ENCODE measurements around the gene CLDN34.

Gene CLDN34

DNA sequence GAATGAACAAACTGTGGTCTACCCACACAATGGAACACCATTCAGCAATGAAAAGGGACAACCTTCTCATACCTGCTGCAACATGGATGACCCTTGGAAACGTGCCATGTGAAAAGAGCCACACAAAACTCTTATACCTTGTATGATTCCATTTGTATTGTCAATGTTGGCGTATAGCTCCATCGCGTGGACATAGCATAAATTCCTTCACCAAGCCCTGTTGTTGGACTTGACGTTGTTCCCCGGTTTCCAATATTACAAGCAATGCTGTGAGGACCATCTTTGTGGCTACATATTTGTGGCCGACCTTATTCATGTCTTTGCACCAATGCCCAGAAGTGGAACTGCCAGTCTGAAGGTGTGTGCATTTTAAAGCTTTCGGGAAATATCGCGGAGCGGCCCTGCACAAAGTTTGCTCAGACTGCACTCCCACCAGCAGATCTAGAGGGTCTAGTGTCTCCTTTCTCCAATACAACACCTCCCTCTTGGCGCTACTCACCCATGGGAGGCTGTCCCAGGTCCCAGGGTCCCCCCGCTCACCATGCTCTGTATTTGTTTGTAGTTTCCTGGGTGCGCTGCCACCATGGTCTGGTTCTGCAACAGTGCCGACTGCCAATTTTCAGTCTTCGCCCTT, at the start of gene CLDN34:
TSS of gene CLDN34 (plus strand) at position 584 of the 634 bp plus-strand sequence. CDS start at position 584, 0 bp downstream.
- no peak for DNase-seq (ENCODE audit: low read depth)

GRCh38 chrX:9917861-9918260, 49.3 kb upstream of the CLDN34 start:
- no peak for DNase-seq (ENCODE audit: low read depth)

GRCh38 chrX:9919632-9920172, 47.5 kb upstream of the CLDN34 start:
- no peak for DNase-seq (ENCODE audit: low read depth)

- DNase-seq (ENCODE audit: low read depth): no peak
These were observed 45.8 kb upstream of the CLDN34 start for GRCh38 chrX:9921407-9921806.

DNA sequence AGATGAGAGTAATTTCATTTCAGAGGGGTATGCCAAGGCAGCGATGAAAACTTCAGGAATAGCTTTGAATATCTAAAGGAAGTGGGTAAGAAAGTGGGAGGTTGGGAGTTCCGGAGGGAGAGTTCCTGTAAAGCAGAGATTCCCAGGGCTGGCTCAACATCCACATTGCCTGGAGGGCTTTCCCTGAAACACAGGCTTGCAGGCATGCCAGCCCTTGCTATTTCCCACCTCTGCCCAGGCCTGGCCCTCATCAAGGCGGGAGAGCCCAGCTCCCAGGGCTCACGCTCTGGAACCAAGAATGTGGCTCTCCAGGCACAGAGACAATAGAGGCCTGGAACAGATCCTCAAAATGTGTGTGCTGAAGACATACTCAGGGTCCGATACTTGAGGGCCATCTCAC, 43.8 kb upstream of the CLDN34 start:
- no peak for DNase-seq (ENCODE audit: low read depth)

DNA sequence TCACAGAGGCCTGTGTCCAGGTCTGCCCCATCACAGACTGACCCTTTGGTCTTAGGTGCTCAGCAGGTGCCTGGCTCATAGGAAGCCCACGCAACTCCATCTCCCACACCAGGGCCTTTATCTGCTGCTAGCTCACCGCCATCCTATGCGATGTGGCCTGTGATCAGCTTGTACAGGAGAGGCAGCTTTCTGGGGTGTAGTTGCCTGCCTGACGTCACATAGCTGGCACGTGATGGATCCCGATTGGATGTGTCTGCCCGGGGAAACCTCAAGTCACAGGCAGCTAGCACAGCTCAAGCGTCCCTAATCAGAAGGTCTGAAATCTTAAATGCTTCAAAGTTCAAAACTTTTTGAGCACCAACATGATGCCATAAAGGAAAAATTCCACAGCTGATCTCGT, 41.2 kb upstream of the CLDN34 start:
- no peak for DNase-seq (ENCODE audit: low read depth)

GRCh38 chrX:9927698-9928482, 39.3 kb upstream of the CLDN34 start:
- DNase-seq (ENCODE audit: low read depth): no peak

- no peak for DNase-seq (ENCODE audit: low read depth)
These were observed 31.7 kb upstream of the CLDN34 start for GRCh38 chrX:9935436-9935835.

DNA sequence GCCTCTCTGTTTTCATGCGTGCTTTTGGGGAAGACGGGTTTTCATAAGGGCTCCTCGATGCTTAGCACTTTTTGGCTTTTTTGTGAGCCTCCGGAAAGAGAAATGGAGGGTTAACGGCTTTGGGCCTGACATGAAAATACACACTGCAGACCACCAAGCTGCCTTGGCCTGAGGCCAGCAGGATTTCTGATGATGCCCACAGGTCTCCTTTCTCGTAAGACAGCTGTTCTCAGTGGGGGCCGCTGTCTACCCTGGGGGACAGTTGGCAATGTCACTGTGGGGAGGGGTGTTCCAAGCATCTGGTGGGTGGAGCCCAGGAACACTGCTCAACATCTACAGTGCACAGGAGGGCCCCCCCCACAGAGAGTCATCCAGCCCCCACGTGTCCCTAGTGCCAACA, 29.4 kb upstream of the CLDN34 start:
- DNase-seq (ENCODE audit: low read depth): no peak

DNA sequence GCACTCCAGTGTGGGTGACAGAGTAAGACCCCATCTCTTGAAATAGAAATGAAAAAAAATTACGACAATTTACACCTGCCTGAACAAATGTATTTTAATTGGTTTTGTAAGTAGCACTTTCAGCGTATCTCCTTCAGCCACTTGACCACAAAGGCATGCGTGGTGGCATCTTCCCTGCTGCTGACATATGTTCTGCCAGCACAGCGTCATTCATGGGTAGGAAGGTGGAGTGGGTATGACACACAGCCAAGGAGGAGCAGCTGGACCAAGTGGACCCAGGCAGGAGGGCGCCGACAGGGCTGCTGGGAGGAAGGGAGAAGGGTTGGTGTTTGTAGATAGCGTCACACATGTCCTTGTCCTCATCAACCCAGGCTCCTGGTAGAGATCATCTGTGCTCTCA, 28.6 kb upstream of the CLDN34 start:
- DNase-seq (ENCODE audit: low read depth): no peak

DNA sequence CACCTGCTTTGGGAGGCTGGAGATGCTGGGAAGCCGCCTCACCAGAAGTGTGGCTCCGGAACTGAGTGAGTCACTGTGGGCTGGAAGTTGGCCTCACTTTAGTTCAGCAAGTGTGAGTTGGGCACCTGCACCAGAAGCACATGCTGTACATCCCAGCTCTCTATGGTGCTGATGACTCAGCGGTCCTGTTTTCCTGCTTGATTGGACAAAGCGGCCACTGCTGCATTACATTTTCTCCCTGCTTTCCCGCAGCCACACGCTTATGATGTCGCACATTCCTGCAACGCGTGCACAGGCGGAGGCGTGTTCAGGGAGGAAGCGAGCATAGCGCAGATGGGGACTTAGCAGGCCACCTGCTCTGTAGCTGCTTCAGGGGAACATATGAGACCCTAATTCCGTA, 26.7 kb upstream of the CLDN34 start:
- DNase-seq (ENCODE audit: low read depth): peak; percentile 9

GRCh38 chrX:9942086-9942485, 25.1 kb upstream of the CLDN34 start:
- no peak for DNase-seq (ENCODE audit: low read depth)

DNA sequence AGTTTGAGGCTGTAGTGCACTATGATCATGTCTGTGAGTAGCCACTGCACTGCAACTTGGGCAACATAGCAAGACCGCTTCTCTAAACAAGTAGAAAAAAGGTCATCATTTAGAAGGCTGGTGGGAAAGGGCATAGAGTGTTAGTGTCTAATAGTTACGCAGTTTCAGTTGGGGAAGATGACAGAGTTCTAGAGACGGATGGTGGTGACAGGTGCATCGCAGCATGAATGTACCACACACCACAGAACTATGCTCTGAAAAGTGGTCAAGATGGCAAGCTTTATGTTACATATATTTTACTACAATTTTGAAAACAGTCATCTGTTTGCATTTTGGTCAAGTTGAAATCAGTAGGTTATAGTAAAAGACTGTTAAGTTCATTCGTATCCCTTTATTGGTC, 23.7 kb upstream of the CLDN34 start:
- no peak for DNase-seq (ENCODE audit: low read depth)

DNA sequence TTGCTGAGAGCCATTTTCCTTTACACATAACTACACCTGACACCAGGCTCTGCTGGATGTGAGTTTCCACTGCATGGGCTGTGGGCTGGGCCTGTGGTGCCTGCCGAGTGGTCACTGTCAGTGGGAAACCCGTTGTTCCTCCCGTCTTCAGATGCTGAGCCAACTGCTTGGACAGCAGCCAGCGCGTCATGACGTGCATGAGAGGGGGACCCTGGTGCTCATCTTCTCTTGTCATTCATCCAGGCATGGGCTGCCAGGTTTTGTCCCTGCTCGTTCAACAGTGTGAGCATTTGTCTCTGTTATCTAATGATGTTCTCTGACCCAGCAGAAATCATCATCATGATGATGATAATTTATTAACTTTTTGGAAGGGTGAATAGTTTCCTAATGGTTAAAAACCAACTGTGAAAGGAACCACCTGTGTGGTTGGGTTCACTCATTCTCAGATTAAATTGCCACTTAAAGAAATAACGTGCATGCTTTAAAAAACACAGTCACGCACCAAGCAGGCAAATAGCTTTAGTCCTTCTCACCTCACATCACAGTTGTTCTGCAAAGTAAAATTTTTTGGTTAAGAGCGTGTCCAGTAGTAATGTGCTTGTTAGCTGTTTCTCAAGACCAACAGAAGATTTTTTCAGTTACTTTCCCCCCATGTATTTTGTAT, 19.9 kb upstream of the CLDN34 start:
- no peak for DNase-seq (ENCODE audit: low read depth)

DNA sequence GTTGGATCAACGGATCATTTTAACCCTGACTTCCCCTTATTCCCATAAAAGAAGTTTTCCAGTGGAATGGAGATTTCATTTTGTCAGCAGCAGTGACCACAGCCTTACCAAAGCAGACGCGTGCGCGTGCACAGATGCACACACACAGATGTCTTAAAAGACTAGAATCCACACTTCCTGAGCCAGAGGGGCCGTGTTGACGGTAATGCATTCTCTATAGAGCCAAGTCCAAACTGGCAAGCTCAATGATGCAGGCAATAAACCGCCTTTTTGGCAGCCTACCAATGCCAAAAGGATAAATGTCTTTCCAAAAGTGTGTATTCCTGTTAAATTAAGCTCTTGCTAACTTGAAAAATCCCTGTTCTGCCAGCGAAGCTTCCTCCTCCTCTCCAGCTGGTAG, 18.8 kb upstream of the CLDN34 start:
- no peak for DNase-seq (ENCODE audit: low read depth)

- no peak for DNase-seq (ENCODE audit: low read depth)
These were observed 14.9 kb upstream of the CLDN34 start for GRCh38 chrX:9952300-9952699.

DNA sequence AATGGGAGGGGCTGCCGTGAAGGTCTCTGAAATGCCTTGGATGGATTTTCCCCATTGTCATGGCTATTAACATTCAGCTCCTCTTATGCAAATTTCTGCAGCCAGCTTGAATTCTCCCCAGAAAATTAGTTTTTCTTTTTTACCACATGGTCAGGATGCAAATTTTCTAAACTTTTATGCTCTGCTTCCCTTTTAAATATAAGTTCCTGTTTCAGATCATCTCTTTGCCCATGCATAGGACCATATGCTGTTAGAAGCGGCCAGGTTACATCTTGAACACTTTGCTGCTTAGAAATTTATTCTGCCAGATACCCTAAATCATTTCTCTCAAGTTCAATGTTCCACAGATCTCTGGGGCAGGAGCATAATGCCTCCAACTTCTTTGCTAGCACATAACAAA, 13.8 kb upstream of the CLDN34 start:
- DNase-seq (ENCODE audit: low read depth): no peak

DNA sequence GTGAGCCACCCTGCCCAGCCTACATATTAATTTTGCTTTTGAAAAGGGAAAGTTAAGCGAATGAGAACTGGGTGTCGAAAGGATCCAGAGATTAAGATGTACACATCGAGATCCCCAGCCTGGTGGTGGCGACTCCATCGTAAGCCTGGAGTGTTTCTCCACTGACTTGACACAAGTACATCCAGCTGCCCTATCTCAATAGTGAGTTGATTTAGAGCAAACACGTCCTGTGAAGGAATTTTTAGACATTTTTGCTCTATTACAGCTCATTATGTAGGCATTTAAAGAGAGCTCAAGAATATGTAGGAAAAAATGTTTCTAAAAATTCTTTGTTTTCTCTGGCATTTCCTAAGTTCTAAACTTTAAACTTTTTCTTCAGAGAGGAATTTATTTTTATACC, 11.7 kb upstream of the CLDN34 start:
- peak; percentile 3 for DNase-seq (ENCODE audit: low read depth)

DNA sequence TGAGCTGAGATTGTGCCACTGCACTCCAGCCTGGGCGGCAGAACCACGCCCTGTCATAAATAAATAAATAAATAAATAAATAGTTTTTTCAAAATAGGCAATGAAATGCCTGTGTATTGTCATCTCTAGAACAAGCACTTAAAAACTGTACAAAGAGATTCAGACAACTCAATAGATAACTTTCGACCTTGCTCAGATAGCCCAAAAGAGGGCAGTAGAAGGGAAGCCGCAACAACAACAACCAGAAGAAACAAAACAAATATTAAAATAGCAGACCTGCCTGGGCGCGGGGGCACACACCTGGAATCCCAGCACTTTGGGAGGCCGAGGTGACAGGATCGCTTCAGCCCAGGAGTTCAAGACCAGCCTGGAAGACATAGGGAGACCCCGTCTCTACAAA, 9.4 kb upstream of the CLDN34 start:
- DNase-seq (ENCODE audit: low read depth): no peak

DNA sequence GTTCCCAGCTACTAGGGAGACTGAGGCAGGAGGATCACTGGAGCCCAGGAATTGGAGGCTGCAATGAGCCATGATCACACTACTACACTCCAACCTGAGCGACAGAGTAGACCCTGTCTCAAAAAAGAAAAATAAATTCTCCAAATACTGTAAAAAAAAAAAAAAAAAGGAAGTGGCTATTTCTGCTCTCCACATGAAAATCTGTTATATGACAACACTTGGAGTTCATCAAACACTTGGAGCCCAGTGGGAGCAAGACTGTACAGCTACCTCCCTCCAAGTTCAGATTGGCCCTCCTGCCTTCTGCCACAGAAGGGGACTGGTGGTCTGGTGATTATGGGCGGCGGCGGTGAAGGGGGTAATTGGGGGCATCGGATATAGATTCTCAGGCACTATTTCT, 9.0 kb upstream of the CLDN34 start:
- DNase-seq (ENCODE audit: low read depth): no peak

GRCh38 chrX:9961750-9962149, 5.4 kb upstream of the CLDN34 start:
- no peak for DNase-seq (ENCODE audit: low read depth)

DNA sequence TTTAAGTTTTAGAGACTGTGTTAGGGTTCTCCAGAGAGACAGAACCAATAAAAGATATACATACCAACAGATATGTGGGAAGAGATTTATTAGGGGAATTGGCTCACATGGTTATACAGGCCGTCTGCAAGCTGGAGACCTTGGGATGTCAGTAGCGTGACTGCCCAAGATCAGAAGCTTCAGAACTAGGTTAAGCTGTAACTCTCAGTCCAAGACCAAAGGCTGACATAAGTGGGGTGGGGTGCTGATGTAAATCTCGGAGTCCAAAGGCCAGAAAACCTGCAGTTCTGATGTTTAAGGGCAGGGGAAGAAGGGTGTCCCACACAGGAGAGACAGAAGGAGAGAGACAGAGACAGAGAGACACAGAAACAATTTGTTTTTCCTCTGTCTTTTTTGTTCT, 10.5 kb downstream of the CLDN34 start:
- DNase-seq (ENCODE audit: low read depth): no peak

- DNase-seq (ENCODE audit: low read depth): no peak
These were observed 13.2 kb downstream of the CLDN34 start for GRCh38 chrX:9980401-9980800.
